GM12864 (cell line): ENCODE results near the gene VPS35.

Experiments used
- DNase-seq: peaks from one replicate; pipeline ENCODE4 v3.0.0-alpha.2; 2011; ENCODE audit warnings: low read depth
- H3K4me3 ChIP-seq: 2 replicates; pipeline ENCODE4 v1.5.1; 2011; ENCODE audit warnings: mild to moderate bottlenecking, low read depth, low read length, control low read depth
- CTCF ChIP-seq: IDR thresholded peaks from 2 replicates; pipeline ENCODE4 v1.5.1; 2011; ENCODE audit warnings: low read depth, mild to moderate bottlenecking, moderate library complexity, low read length, control low read depth, inconsistent platforms; ENCODE audit errors: missing control alignments

The VPS35 gene

GRCh38 chr16:46730801-46731690, 42.1 kb upstream of the VPS35 start:
- no peak for TF ChIP-seq CTCF
- no peak for DNase-seq
- H3K4me3 ChIP-seq: no peak overlapping the region

- no peak for TF ChIP-seq CTCF
- DNase-seq: no peak
- H3K4me3 ChIP-seq: no peak overlapping the region
These were observed 41.1 kb upstream of the VPS35 start for GRCh38 chr16:46730126-46730525.

GRCh38 chr16:46729326-46729995, 40.5 kb upstream of the VPS35 start:
- no peak for DNase-seq
- no peak for TF ChIP-seq CTCF
- no peak overlapping the region for H3K4me3 ChIP-seq

- DNase-seq: no peak
- no peak overlapping the region for H3K4me3 ChIP-seq
- TF ChIP-seq CTCF: no peak
These were observed 39.8 kb upstream of the VPS35 start for GRCh38 chr16:46728806-46729205.

GRCh38 chr16:46727630-46728029, 38.7 kb upstream of the VPS35 start:
- no peak for DNase-seq
- no peak overlapping the region for H3K4me3 ChIP-seq
- TF ChIP-seq CTCF: no peak

- no peak for DNase-seq
- H3K4me3 ChIP-seq: no peak overlapping the region
- TF ChIP-seq CTCF: no peak
These were observed 38.2 kb upstream of the VPS35 start for GRCh38 chr16:46727184-46727583.
